H9 (cell line): ENCODE results near the gene WLS. TPM values are rescaled to one million over a fixed set of nuclear protein-coding genes. Genes with fewer than 3 reads are reported as not detected.

Source experiments
- DNase-seq: peaks from one replicate; pipeline ENCODE4 v3.0.0-alpha.2; 2017
- H2AFZ ChIP-seq: one replicate; pipeline ENCODE4 v1.6.1; 2013; ENCODE audit warnings: mild to moderate bottlenecking, low read length, control low read depth, moderate library complexity
- H2AK5ac ChIP-seq: 2 replicates; pipeline ENCODE4 v1.6.1; 2013; ENCODE audit warnings: low read length, control low read depth, mixed read lengths; ENCODE audit not compliant: insufficient read length
- H2BK120ac ChIP-seq: one replicate; pipeline ENCODE4 v1.6.1; 2013; ENCODE audit warnings: low read depth, mild to moderate bottlenecking, low read length, control low read depth, inconsistent platforms; ENCODE audit not compliant: poor library complexity, severe bottlenecking
- H2BK12ac ChIP-seq: 2 replicates; pipeline ENCODE4 v1.6.1; 2013; ENCODE audit warnings: low read length, control low read depth, mixed read lengths, low read depth; ENCODE audit not compliant: insufficient read length
- H2BK15ac ChIP-seq: 2 replicates; pipeline ENCODE4 v1.6.1; 2013; ENCODE audit warnings: low read depth, low read length, control low read depth
- H2BK20ac ChIP-seq: one replicate; pipeline ENCODE4 v1.6.1; 2013; ENCODE audit warnings: low read depth, mild to moderate bottlenecking, low read length, control low read depth, inconsistent platforms; ENCODE audit not compliant: poor library complexity, severe bottlenecking
- H2BK5ac ChIP-seq: 2 replicates; pipeline ENCODE4 v1.6.1; 2013; ENCODE audit warnings: low read length, control low read depth, mixed read lengths; ENCODE audit not compliant: insufficient read length
- H3K14ac ChIP-seq: 2 replicates; pipeline ENCODE4 v1.6.1; 2013; ENCODE audit warnings: low read length, control low read depth; ENCODE audit not compliant: insufficient read depth
- H3K18ac ChIP-seq: 2 replicates; pipeline ENCODE4 v1.6.1; 2013; ENCODE audit warnings: low read depth, mild to moderate bottlenecking, mixed read lengths, low read length, control low read depth; ENCODE audit not compliant: insufficient read length
- H3K23ac ChIP-seq: 2 replicates; pipeline ENCODE4 v1.6.1; 2013; ENCODE audit warnings: low read length, control low read depth, mixed read lengths, low read depth; ENCODE audit not compliant: insufficient read length
- H3K23me2 ChIP-seq: 2 replicates; pipeline ENCODE4 v1.6.1; 2013; ENCODE audit warnings: low read depth, mild to moderate bottlenecking, mixed read lengths, low read length, control low read depth; ENCODE audit not compliant: insufficient read length, poor library complexity, severe bottlenecking
- H3K27ac ChIP-seq: 2 replicates; pipeline ENCODE4 v1.5.1; 2013; ENCODE audit warnings: low read length, control low read depth, mixed read lengths, low read depth; ENCODE audit not compliant: insufficient read length
- H3K27me3 ChIP-seq: 2 replicates; pipeline ENCODE4 v1.6.1; 2013; ENCODE audit warnings: low read length, control low read depth, inconsistent platforms; ENCODE audit not compliant: insufficient read depth
- H3K4ac ChIP-seq: 2 replicates; pipeline ENCODE4 v1.6.1; 2013; ENCODE audit warnings: low read depth, mild to moderate bottlenecking, control low read depth, inconsistent platforms, low read length, moderate library complexity
- H3K4me1 ChIP-seq: 2 replicates; pipeline ENCODE4 v1.6.1; 2013; ENCODE audit warnings: low read length, control low read depth, inconsistent platforms; ENCODE audit not compliant: insufficient read depth
- H3K4me2 ChIP-seq: 2 replicates; pipeline ENCODE4 v1.6.1; 2013; ENCODE audit warnings: low read length, control low read depth, mixed read lengths; ENCODE audit not compliant: insufficient read length, insufficient read depth
- H3K56ac ChIP-seq: 2 replicates; pipeline ENCODE4 v1.6.1; 2013; ENCODE audit warnings: low read depth, mild to moderate bottlenecking, mixed read lengths, low read length, control low read depth; ENCODE audit not compliant: insufficient read length
- H3K79me1 ChIP-seq: 2 replicates; pipeline ENCODE4 v1.6.1; 2013; ENCODE audit warnings: low read depth, mild to moderate bottlenecking, moderate library complexity, low read length, control low read depth, inconsistent platforms; ENCODE audit not compliant: insufficient read depth, poor library complexity, severe bottlenecking
- H3K79me2 ChIP-seq: 2 replicates; pipeline ENCODE4 v1.6.1; 2013; ENCODE audit warnings: low read length, control low read depth, inconsistent platforms; ENCODE audit not compliant: insufficient read depth
- H3K9ac ChIP-seq: 2 replicates; pipeline ENCODE4 v1.6.1; 2013; ENCODE audit warnings: low read length, control low read depth, mixed read lengths; ENCODE audit not compliant: insufficient read length; ENCODE audit errors: extremely low read depth
- H3K9me3 ChIP-seq: one replicate; pipeline ENCODE4 v1.6.1; 2013; ENCODE audit warnings: low read depth, low read length, inconsistent platforms; ENCODE audit not compliant: control insufficient read depth
- H3T11ph ChIP-seq: one replicate; pipeline ENCODE4 v1.6.1; 2013; ENCODE audit warnings: mild to moderate bottlenecking, low read length, control low read depth, inconsistent platforms
- H4K20me1 ChIP-seq: one replicate; pipeline ENCODE4 v1.6.1; 2013; ENCODE audit not compliant: control insufficient read depth, insufficient read length, insufficient read depth
- H4K5ac ChIP-seq: 2 replicates; pipeline ENCODE4 v1.6.1; 2013; ENCODE audit warnings: low read depth, mild to moderate bottlenecking, mixed read lengths, low read length, control low read depth; ENCODE audit not compliant: insufficient read length
- H4K8ac ChIP-seq: replicated peaks from 2 replicates; pipeline ENCODE4 v1.6.1; 2013; ENCODE audit warnings: low read length, control low read depth, mixed read lengths, low read depth; ENCODE audit not compliant: insufficient read length
- H4K91ac ChIP-seq: 2 replicates; pipeline ENCODE4 v1.6.1; 2013; ENCODE audit warnings: low read depth, mild to moderate bottlenecking, moderate library complexity, mixed read lengths, low read length, control low read depth; ENCODE audit not compliant: insufficient read length
- H3K27ac Mint-ChIP-seq, 3 experiments: 2 replicates in 2 of 3; 3 replicates in 1 of 3; pipeline ENCODE4 v1.8.0; 2020 to 2021; ENCODE audit warnings: mixed read lengths in 3 of 3, mild to moderate bottlenecking in 1 of 3, moderate library complexity in 1 of 3
- H3K27me3 Mint-ChIP-seq: 2 replicates; pipeline ENCODE4 v1.8.0; 2021; ENCODE audit warnings: low read depth, mild to moderate bottlenecking, moderate library complexity, mixed read lengths
- H3K36me3 Mint-ChIP-seq, 3 experiments: 2 replicates in 2 of 3; 3 replicates in 1 of 3; pipeline ENCODE4 v1.8.0; 2020 to 2021; ENCODE audit warnings: low read depth in 3 of 3, mixed read lengths in 3 of 3; ENCODE audit not compliant: insufficient read depth in 1 of 3
- H3K4me1 Mint-ChIP-seq, 2 experiments: 2 replicates each; pipeline ENCODE4 v1.8.0; 2020; ENCODE audit warnings: mixed read lengths in 2 of 2
- H3K4me3 Mint-ChIP-seq, 2 experiments: 2 replicates in 1 of 2; 3 replicates in 1 of 2; pipeline ENCODE4 v1.8.0; 2020 to 2021; ENCODE audit warnings: mild to moderate bottlenecking in 2 of 2, mixed read lengths in 2 of 2, moderate library complexity in 1 of 2
- H3K9me3 Mint-ChIP-seq, 2 experiments: 2 replicates in 1 of 2; 3 replicates in 1 of 2; pipeline ENCODE4 v1.8.0; 2020; ENCODE audit warnings: mild to moderate bottlenecking in 2 of 2, mixed read lengths in 2 of 2, moderate library complexity in 1 of 2
- WGBS: extraction: QIAGEN DNeasy Blood & Tissue Kit; methylation state at CpG from one replicate; pipeline ENCODE4 v1.1.7; 2013; ENCODE audit warnings: missing lambda C conversion rate, low lambda C conversion rate, mixed read lengths; ENCODE audit not compliant: insufficient read length; ENCODE audit errors: extremely low coverage; 5-methylcytosine and 5-hydroxymethylcytosine counted together
- total RNA-seq: library from RNA; stranded (reverse); gene quantifications from 2 replicates; pipeline ENCODE4 v1.2.1, GENCODE V29; 2021
- TF ChIP-seq, protein P1 (sequence below): fragments of 200-600 bp; sonication (generic); conservative IDR thresholded peaks from 3 replicates; pipeline ENCODE4 v1.8.0; 2021; ENCODE audit warnings: antibody characterized with exemption, mild to moderate bottlenecking

Gene WLS
- total RNA-seq, 1 experiment from 2014 or later: 0.94 TPM

DNA sequence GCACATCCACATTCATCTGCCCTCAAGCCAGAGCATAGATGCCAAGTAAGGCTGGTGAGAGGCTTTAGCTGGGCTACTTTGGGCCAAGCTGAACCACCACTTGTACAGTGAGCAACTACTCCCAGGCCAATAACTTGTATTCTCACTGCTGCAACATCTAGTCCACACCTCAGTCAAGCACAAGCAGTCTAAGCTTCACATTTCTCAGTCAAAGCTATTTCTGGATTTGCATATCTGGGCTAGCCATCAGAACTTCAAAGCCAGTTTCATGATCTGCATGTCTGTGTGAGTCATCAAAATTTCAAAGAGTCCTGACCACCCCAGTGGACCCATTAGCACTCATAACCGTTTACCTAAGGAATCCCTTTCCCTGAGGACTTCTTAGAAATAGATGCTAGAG is 104.2 kb downstream of the WLS start:
- H3K36me3 Mint-ChIP-seq: no peaks in the 10 kb centered on the region; a peak in 1 of 7 replicates
- Histone ChIP-seq H2BK20ac (no peak overlapping the region), H3T11ph (no peak overlapping the region), H3K9ac (no peak overlapping the region), H4K91ac (no peak overlapping the region), H2BK12ac (no peak overlapping the region), H2BK15ac (no peak overlapping the region), H3K4me1 (peaks cover 4% of the 10 kb centered on the region; the same call in 1 of the 2 replicates), H3K4ac (no peak overlapping the region), H3K79me2 (no peaks in the 10 kb centered on the region), H3K27ac (no peak overlapping the region), H3K4me2 (no peak overlapping the region), H4K8ac (no peak overlapping the region), H3K23me2 (no peaks in the 10 kb centered on the region), H2AFZ (no peak overlapping the region), H3K79me1 (no peaks in the 10 kb centered on the region), H4K5ac (no peak overlapping the region), H3K56ac (no peak overlapping the region), H3K18ac (no peak overlapping the region), H2BK120ac (no peak overlapping the region), H4K20me1 (no peaks in the 10 kb centered on the region), H3K27me3 (no peaks in the 10 kb centered on the region), H2AK5ac (no peak overlapping the region), H2BK5ac (no peak overlapping the region), H3K9me3 (no peaks in the 10 kb centered on the region), H3K23ac (no peak overlapping the region), H3K14ac (no peak overlapping the region)
- H3K27me3 Mint-ChIP-seq: peaks cover 4% of the 10 kb centered on the region
- no CpG with 5 or more reads among the region's 1 CpG for WGBS
- no peak overlapping the region for H3K4me3 Mint-ChIP-seq
- TF ChIP-seq, protein P1, sequence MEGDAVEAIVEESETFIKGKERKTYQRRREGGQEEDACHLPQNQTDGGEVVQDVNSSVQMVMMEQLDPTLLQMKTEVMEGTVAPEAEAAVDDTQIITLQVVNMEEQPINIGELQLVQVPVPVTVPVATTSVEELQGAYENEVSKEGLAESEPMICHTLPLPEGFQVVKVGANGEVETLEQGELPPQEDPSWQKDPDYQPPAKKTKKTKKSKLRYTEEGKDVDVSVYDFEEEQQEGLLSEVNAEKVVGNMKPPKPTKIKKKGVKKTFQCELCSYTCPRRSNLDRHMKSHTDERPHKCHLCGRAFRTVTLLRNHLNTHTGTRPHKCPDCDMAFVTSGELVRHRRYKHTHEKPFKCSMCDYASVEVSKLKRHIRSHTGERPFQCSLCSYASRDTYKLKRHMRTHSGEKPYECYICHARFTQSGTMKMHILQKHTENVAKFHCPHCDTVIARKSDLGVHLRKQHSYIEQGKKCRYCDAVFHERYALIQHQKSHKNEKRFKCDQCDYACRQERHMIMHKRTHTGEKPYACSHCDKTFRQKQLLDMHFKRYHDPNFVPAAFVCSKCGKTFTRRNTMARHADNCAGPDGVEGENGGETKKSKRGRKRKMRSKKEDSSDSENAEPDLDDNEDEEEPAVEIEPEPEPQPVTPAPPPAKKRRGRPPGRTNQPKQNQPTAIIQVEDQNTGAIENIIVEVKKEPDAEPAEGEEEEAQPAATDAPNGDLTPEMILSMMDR: no peak
- peaks cover 5 to 8% of the 10 kb centered on the region in 2 experiments for H3K4me1 Mint-ChIP-seq
- H3K27ac Mint-ChIP-seq: no peak overlapping the region
- no peaks in the 10 kb centered on the region for H3K9me3 Mint-ChIP-seq
- DNase-seq: no peak
